Parathyroid adenoma (tissue), 2 donors: ENCODE data around the gene BANP.

Experiments used
- H2AFZ ChIP-seq: fragments of 300-600 bp; sonication (generic); one replicate; pipeline ENCODE4 v1.7.0; 2017; ENCODE audit warnings: antibody characterized with exemption, mild to moderate bottlenecking
- H3K27ac ChIP-seq: fragments of 300-600 bp; sonication (generic); one replicate; pipeline ENCODE4 v1.7.0; 2017
- H3K27me3 ChIP-seq: fragments of 300-600 bp; sonication (generic); one replicate; pipeline ENCODE4 v1.7.0; 2017; ENCODE audit warnings: low read length; ENCODE audit not compliant: control insufficient read depth, insufficient read depth
- H3K36me3 ChIP-seq: fragments of 300-600 bp; sonication (generic); one replicate; pipeline ENCODE4 v1.7.0; 2017; ENCODE audit warnings: low read length; ENCODE audit not compliant: control insufficient read depth, insufficient read depth
- H3K4me1 ChIP-seq: fragments of 300-600 bp; sonication (generic); one replicate; pipeline ENCODE4 v1.7.0; 2017; ENCODE audit warnings: control low read depth
- H3K4me2 ChIP-seq: fragments of 300-600 bp; sonication (generic); one replicate; pipeline ENCODE4 v1.7.0; 2017; ENCODE audit warnings: low read length
- H3K4me3 ChIP-seq: fragments of 300-600 bp; sonication (generic); one replicate; pipeline ENCODE4 v1.7.0; 2017; ENCODE audit warnings: low read depth, low read length
- H3K79me2 ChIP-seq: fragments of 300-600 bp; sonication (generic); one replicate; pipeline ENCODE4 v1.7.0; 2017; ENCODE audit warnings: control low read depth
- H3K9ac ChIP-seq: fragments of 300-600 bp; sonication (generic); one replicate; pipeline ENCODE4 v1.7.0; 2017; ENCODE audit warnings: mild to moderate bottlenecking
- H3K9me3 ChIP-seq: fragments of 300-600 bp; sonication (generic); one replicate; pipeline ENCODE4 v1.7.0; 2017; ENCODE audit warnings: low read length; ENCODE audit not compliant: control insufficient read depth
- CTCF ChIP-seq: fragments of 300-600 bp; sonication (generic); IDR thresholded peaks from one replicate; pipeline ENCODE4 v1.7.0; 2017; ENCODE audit warnings: antibody characterized with exemption, mild to moderate bottlenecking
- donor health status: primary hyperparathyroidism.

BANP gene

GRCh38 chr16:88064889-88065746 lies 113.9 kb downstream of the BANP start:
- Histone ChIP-seq H3K27ac (no peak overlapping the region), H2AFZ (no peak overlapping the region), H3K4me3 (no peak overlapping the region), H3K9ac (no peak overlapping the region), H3K4me2 (no peak overlapping the region), H3K27me3 (no peaks in the 10 kb centered on the region), H3K4me1 (no peaks in the 10 kb centered on the region), H3K9me3 (no peaks in the 10 kb centered on the region), H3K36me3 (no peaks in the 10 kb centered on the region), H3K79me2 (no peaks in the 10 kb centered on the region)
- no peak for TF ChIP-seq CTCF

DNA sequence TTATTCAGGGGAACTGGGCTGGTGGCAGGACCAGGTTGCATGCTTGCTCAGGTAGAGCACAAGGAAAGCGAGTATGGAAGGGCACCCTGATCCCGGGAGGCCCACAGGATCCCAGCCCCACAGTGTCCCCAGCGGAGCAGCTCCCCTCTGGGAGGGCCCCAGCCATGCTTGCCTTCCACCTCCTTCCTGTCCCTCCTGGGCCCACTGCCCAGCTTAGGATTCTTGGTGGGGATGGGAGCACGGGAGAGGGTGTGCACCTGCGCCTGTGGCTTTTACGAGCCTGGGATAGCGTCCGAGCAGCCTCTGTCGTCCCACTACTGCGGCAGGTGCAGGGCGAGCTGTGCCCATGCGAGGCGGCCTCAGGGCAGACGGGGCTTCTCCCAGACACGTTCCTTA lies 114.5 kb downstream of the BANP start:
- no peaks in the 10 kb centered on the region for H3K79me2 ChIP-seq
- no peak overlapping the region for H2AFZ ChIP-seq
- H3K27me3 ChIP-seq = no peaks in the 10 kb centered on the region
- no peak for TF ChIP-seq CTCF
- no peaks in the 10 kb centered on the region for H3K9me3 ChIP-seq
- H3K4me2 ChIP-seq = no peak overlapping the region
- no peaks in the 10 kb centered on the region for H3K4me1 ChIP-seq
- H3K9ac ChIP-seq = no peak overlapping the region
- no peaks in the 10 kb centered on the region for H3K36me3 ChIP-seq
- H3K4me3 ChIP-seq = no peak overlapping the region
- H3K27ac ChIP-seq = no peak overlapping the region

GRCh38 chr16:88066234-88066633 lies 115.0 kb downstream of the BANP start:
- Histone ChIP-seq H3K4me1 (no peaks in the 10 kb centered on the region), H3K9me3 (no peaks in the 10 kb centered on the region), H3K9ac (no peak overlapping the region), H3K27ac (no peak overlapping the region), H3K36me3 (no peaks in the 10 kb centered on the region), H2AFZ (no peak overlapping the region), H3K79me2 (no peaks in the 10 kb centered on the region), H3K4me2 (no peak overlapping the region), H3K4me3 (no peak overlapping the region), H3K27me3 (no peaks in the 10 kb centered on the region)
- no peak for TF ChIP-seq CTCF

- Histone ChIP-seq H3K4me2 (no peak overlapping the region), H2AFZ (no peak overlapping the region), H3K4me1 (no peaks in the 10 kb centered on the region), H3K27ac (no peak overlapping the region), H3K36me3 (no peaks in the 10 kb centered on the region), H3K9me3 (no peaks in the 10 kb centered on the region), H3K9ac (no peak overlapping the region), H3K4me3 (no peak overlapping the region), H3K79me2 (no peaks in the 10 kb centered on the region), H3K27me3 (no peaks in the 10 kb centered on the region)
- TF ChIP-seq CTCF = no peak
These were observed 115.7 kb downstream of the BANP start for GRCh38 chr16:88066680-88067529.
